Esophagus muscularis mucosa (tissue), 4 donors: ENCODE measurements around the gene DTD2.

Experiments
- EP300 ChIP-seq: sonication (generic); formaldehyde crosslinking; IDR thresholded peaks from one replicate; pipeline ENCODE4 v1.6.1; 2017; ENCODE audit warnings: antibody characterized with exemption
- POLR2AphosphoS5 ChIP-seq, 2 donors: sonication (generic); formaldehyde crosslinking; IDR thresholded peaks; one replicate each; pipeline ENCODE4 v1.6.1; 2017; ENCODE audit warnings: antibody characterized with exemption in 2 of 2
- TF ChIP-seq, protein P1 (sequence below), 3 experiments: fragments of 200-600 bp in 2 of 3; fragments of 450-650 bp in 1 of 3; sonication (generic) in 2 of 3; IDR thresholded peaks; one replicate each; pipeline ENCODE4 v1.5.1; 2017 to 2019; ENCODE audit warnings: antibody characterized with exemption in 3 of 3, mild to moderate bottlenecking in 2 of 3, moderate library complexity in 1 of 3

- TF ChIP-seq EP300 (no peak), POLR2AphosphoS5 (IDR thresholded peaks at IDR 0.05) (no peak)
- TF ChIP-seq, protein P1, sequence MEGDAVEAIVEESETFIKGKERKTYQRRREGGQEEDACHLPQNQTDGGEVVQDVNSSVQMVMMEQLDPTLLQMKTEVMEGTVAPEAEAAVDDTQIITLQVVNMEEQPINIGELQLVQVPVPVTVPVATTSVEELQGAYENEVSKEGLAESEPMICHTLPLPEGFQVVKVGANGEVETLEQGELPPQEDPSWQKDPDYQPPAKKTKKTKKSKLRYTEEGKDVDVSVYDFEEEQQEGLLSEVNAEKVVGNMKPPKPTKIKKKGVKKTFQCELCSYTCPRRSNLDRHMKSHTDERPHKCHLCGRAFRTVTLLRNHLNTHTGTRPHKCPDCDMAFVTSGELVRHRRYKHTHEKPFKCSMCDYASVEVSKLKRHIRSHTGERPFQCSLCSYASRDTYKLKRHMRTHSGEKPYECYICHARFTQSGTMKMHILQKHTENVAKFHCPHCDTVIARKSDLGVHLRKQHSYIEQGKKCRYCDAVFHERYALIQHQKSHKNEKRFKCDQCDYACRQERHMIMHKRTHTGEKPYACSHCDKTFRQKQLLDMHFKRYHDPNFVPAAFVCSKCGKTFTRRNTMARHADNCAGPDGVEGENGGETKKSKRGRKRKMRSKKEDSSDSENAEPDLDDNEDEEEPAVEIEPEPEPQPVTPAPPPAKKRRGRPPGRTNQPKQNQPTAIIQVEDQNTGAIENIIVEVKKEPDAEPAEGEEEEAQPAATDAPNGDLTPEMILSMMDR (IDR thresholded peaks at IDR 0.05): no peak
Measured at GRCh38 chr14:31405599-31406232, 51.6 kb downstream of the DTD2 start.
